ENCODE data around the gene GLT1D1. TPM values are rescaled to one million over a fixed set of nuclear protein-coding genes. Genes with fewer than 3 reads are reported as not detected.
A peak's percentile ranks its signal among the peaks of the same experiment; 100 is the strongest.

GLT1D1 gene
- total and polyA plus RNA-seq, 2 experiments from 2014 or later, result 1.4 to 4.4 TPM

DNA sequence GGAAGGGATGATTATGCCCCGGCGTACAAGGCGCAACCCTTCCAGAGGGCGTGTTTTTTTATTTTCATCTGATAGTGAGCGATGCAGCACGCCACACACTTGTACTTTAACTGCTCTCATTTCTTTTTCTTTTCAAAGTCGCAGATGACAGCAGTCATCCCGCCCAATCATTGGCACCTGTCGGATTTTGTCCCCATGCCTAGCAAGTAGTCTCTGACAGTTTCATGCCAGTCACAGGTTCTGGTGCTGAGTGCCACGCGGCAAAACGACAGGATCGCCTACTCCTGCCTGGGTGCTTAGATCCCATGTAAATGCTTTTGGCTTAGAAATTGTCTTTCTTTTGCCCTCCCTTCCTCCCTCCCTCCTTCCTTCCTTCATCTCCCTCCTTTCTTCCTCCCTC, 117.7 kb downstream of the GLT1D1 start:
- H3K27ac ChIP-seq (ENCODE audit: low read depth), result no peak overlapping the region
- H3K9me3 Mint-ChIP-seq, result peaks cover 79% of the 10 kb centered on the region
- peaks cover 28% of the 10 kb centered on the region for H3K36me3 Mint-ChIP-seq (ENCODE audit: low read depth)
- ATAC-seq (no peak), DNase-seq (ENCODE audit: low spot score) (no peak)
- H3K27me3 Mint-ChIP-seq (ENCODE audit: insufficient read depth, low read depth, poor library complexity), result peaks cover 10% of the 10 kb centered on the region
- no peak overlapping the region for H2AFZ ChIP-seq
- no peaks in the 10 kb centered on the region for H3K27me3 ChIP-seq (ENCODE audit: insufficient read depth)
- no peaks in the 10 kb centered on the region for H3F3A ChIP-seq (replicated peaks; ENCODE audit: low read depth)
- no peak overlapping the region for H3K4me3 ChIP-seq
- H3K4me1 ChIP-seq (ENCODE audit: insufficient read depth), result peaks cover 8% of the 10 kb centered on the region
- H3K4me2 ChIP-seq, result no peak overlapping the region
- no peaks in the 10 kb centered on the region for H3K9me2 ChIP-seq (ENCODE audit: insufficient read depth)
- H3K27ac Mint-ChIP-seq, result no peak overlapping the region
- no peaks in the 10 kb centered on the region for H3K79me2 ChIP-seq (replicated peaks; ENCODE audit: insufficient read depth)
- peaks cover 20% of the 10 kb centered on the region for H3K4me1 Mint-ChIP-seq
- no peaks in the 10 kb centered on the region for H3K36me3 ChIP-seq (ENCODE audit: insufficient read depth)
- H4K20me1 ChIP-seq (replicated peaks; ENCODE audit: insufficient read depth), result no peaks in the 10 kb centered on the region
- TF ChIP-seq STAT1 (IDR thresholded peaks at IDR 0.05; ENCODE audit: unreplicated experiment) (no peak), JUNB (IDR thresholded peaks at IDR 0.05; ENCODE audit: unreplicated experiment) (no peak), CREB1 (CRISPR knock-in tag; IDR thresholded peaks at IDR 0.05; ENCODE audit: low read depth) (no peak), REST (IDR thresholded peaks at IDR 0.05; ENCODE audit: unreplicated experiment) (no peak), ZNF331 (CRISPR knock-in tag; IDR thresholded peaks at IDR 0.05; ENCODE audit: low read depth) (no peak), ZNF114 (CRISPR knock-in tag; IDR thresholded peaks at IDR 0.05) (no peak), POLR2AphosphoS5 (IDR thresholded peaks at IDR 0.05; ENCODE audit: low read depth) (no peak), EZH2phosphoT487 (IDR thresholded peaks at IDR 0.05; ENCODE audit: unreplicated experiment) (no peak)
- TF ChIP-seq, protein P1, sequence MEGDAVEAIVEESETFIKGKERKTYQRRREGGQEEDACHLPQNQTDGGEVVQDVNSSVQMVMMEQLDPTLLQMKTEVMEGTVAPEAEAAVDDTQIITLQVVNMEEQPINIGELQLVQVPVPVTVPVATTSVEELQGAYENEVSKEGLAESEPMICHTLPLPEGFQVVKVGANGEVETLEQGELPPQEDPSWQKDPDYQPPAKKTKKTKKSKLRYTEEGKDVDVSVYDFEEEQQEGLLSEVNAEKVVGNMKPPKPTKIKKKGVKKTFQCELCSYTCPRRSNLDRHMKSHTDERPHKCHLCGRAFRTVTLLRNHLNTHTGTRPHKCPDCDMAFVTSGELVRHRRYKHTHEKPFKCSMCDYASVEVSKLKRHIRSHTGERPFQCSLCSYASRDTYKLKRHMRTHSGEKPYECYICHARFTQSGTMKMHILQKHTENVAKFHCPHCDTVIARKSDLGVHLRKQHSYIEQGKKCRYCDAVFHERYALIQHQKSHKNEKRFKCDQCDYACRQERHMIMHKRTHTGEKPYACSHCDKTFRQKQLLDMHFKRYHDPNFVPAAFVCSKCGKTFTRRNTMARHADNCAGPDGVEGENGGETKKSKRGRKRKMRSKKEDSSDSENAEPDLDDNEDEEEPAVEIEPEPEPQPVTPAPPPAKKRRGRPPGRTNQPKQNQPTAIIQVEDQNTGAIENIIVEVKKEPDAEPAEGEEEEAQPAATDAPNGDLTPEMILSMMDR (conservative IDR thresholded peaks at IDR 0.05; ENCODE audit: low read depth in 2 of 2), result no peak
- no peak overlapping the region; the same call in 2 of the 3 replicates for H3K4me3 Mint-ChIP-seq

DNA sequence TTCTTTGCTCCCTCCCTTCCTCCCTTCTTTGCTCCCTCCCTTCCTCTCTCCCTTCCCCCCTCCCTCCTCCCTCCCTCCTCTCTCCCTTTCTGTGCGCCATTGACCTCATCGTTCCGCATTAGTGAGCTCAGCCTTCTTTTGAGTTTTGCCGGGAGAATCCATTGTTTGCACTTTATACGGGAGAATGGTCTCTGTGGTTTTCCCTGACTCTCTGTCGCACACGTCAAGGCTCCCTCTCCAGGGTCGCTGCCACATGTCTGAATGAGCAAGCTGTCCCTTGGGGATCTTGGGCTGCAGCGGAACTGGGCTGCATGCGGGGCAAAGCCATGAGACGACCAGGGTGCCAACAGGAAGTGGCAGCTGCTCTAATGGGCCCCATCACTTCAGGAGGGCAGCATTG, 118.5 kb downstream of the GLT1D1 start:
- Mint-ChIP-seq H3K4me1 (peaks cover 20% of the 10 kb centered on the region), H3K27ac (no peak overlapping the region), H3K36me3 (ENCODE audit: low read depth) (peaks cover 28% of the 10 kb centered on the region), H3K9me3 (peaks cover 84% of the 10 kb centered on the region), H3K27me3 (ENCODE audit: insufficient read depth, low read depth, poor library complexity) (peaks cover 12% of the 10 kb centered on the region), H3K4me3 (no peak overlapping the region)
- Histone ChIP-seq H3K27ac (ENCODE audit: low read depth) (no peak overlapping the region), H2AFZ (no peak overlapping the region), H4K20me1 (replicated peaks; ENCODE audit: insufficient read depth) (no peaks in the 10 kb centered on the region), H3K79me2 (replicated peaks; ENCODE audit: insufficient read depth) (no peaks in the 10 kb centered on the region), H3K4me2 (no peak overlapping the region), H3K4me1 (ENCODE audit: insufficient read depth) (peaks cover 8% of the 10 kb centered on the region), H3K27me3 (ENCODE audit: insufficient read depth) (no peaks in the 10 kb centered on the region), H3F3A (replicated peaks; ENCODE audit: low read depth) (no peaks in the 10 kb centered on the region), H3K36me3 (ENCODE audit: insufficient read depth) (no peaks in the 10 kb centered on the region), H3K9me2 (ENCODE audit: insufficient read depth) (no peaks in the 10 kb centered on the region), H3K4me3 (no peak overlapping the region)
- ATAC-seq, result no peak
- DNase-seq (ENCODE audit: low spot score), result peak; percentile 30
- TF ChIP-seq POLR2AphosphoS5 (IDR thresholded peaks at IDR 0.05; ENCODE audit: low read depth), result no peak
- TF ChIP-seq, protein P1 (conservative IDR thresholded peaks at IDR 0.05; ENCODE audit: low read depth in 2 of 2), result no peak
- no peak for TF ChIP-seq EZH2phosphoT487 (IDR thresholded peaks at IDR 0.05; ENCODE audit: unreplicated experiment)
- TF ChIP-seq REST (IDR thresholded peaks at IDR 0.05; ENCODE audit: unreplicated experiment), result no peak
- TF ChIP-seq ZNF331 (CRISPR knock-in tag; IDR thresholded peaks at IDR 0.05; ENCODE audit: low read depth), result no peak
- no peak for TF ChIP-seq CREB1 (CRISPR knock-in tag; IDR thresholded peaks at IDR 0.05; ENCODE audit: low read depth)
